Ishikawa (cell line): ENCODE measurements around the gene ARHGEF25.

ENCODE experiments used
- CEBPB ChIP-seq: IDR thresholded peaks from 2 replicates; pipeline ENCODE4 v1.6.1; 2012
- CREB1 ChIP-seq: IDR thresholded peaks from 2 replicates; pipeline ENCODE4 v1.6.1; 2012; ENCODE audit warnings: low read depth
- EGR1 ChIP-seq: IDR thresholded peaks from 2 replicates; pipeline ENCODE4 v1.6.1; 2012
- EP300 ChIP-seq: IDR thresholded peaks from 2 replicates; pipeline ENCODE4 v1.6.1; 2012; ENCODE audit warnings: borderline replicate concordance
- NFIC ChIP-seq: IDR thresholded peaks from 2 replicates; pipeline ENCODE4 v1.6.1; 2012
- RAD21 ChIP-seq: IDR thresholded peaks from 2 replicates; pipeline ENCODE4 v1.6.1; 2012; ENCODE audit warnings: low read depth
- TCF12 ChIP-seq: IDR thresholded peaks from 2 replicates; pipeline ENCODE4 v1.6.1; 2012; ENCODE audit warnings: low read depth
- YY1 ChIP-seq: IDR thresholded peaks from 2 replicates; pipeline ENCODE4 v1.6.1; 2012; ENCODE audit warnings: low read depth
- TF ChIP-seq, protein P1 (sequence below): IDR thresholded peaks from 2 replicates; pipeline ENCODE4 v1.6.1; 2012; ENCODE audit warnings: low read depth, mild to moderate bottlenecking

- no peak for TF ChIP-seq EP300
- TF ChIP-seq, protein P1, sequence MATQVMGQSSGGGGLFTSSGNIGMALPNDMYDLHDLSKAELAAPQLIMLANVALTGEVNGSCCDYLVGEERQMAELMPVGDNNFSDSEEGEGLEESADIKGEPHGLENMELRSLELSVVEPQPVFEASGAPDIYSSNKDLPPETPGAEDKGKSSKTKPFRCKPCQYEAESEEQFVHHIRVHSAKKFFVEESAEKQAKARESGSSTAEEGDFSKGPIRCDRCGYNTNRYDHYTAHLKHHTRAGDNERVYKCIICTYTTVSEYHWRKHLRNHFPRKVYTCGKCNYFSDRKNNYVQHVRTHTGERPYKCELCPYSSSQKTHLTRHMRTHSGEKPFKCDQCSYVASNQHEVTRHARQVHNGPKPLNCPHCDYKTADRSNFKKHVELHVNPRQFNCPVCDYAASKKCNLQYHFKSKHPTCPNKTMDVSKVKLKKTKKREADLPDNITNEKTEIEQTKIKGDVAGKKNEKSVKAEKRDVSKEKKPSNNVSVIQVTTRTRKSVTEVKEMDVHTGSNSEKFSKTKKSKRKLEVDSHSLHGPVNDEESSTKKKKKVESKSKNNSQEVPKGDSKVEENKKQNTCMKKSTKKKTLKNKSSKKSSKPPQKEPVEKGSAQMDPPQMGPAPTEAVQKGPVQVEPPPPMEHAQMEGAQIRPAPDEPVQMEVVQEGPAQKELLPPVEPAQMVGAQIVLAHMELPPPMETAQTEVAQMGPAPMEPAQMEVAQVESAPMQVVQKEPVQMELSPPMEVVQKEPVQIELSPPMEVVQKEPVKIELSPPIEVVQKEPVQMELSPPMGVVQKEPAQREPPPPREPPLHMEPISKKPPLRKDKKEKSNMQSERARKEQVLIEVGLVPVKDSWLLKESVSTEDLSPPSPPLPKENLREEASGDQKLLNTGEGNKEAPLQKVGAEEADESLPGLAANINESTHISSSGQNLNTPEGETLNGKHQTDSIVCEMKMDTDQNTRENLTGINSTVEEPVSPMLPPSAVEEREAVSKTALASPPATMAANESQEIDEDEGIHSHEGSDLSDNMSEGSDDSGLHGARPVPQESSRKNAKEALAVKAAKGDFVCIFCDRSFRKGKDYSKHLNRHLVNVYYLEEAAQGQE: no peak
- TF ChIP-seq YY1: no peak
- no peak for TF ChIP-seq TCF12
- no peak for TF ChIP-seq RAD21
- TF ChIP-seq NFIC: no peak
- TF ChIP-seq CREB1: no peak
- TF ChIP-seq CEBPB: no peak
- no peak for TF ChIP-seq EGR1
Measured at GRCh38 chr12:57637364-57637763, 26.1 kb downstream of the ARHGEF25 start.
